Myometrial cell (primary cell): ENCODE results near the gene KCNE1. TPM values are rescaled to one million over a fixed set of nuclear protein-coding genes. Genes with fewer than 3 reads are reported as not detected.

ENCODE experiments used
- total RNA-seq: library from RNA; depleted of rRNA; stranded (reverse); fragments of >200 nt; gene quantifications from 2 replicates; pipeline ENCODE4 v1.2.3, GENCODE V29; 2015

The KCNE1 gene
- total RNA-seq: not detected in 2 replicates

DNA sequence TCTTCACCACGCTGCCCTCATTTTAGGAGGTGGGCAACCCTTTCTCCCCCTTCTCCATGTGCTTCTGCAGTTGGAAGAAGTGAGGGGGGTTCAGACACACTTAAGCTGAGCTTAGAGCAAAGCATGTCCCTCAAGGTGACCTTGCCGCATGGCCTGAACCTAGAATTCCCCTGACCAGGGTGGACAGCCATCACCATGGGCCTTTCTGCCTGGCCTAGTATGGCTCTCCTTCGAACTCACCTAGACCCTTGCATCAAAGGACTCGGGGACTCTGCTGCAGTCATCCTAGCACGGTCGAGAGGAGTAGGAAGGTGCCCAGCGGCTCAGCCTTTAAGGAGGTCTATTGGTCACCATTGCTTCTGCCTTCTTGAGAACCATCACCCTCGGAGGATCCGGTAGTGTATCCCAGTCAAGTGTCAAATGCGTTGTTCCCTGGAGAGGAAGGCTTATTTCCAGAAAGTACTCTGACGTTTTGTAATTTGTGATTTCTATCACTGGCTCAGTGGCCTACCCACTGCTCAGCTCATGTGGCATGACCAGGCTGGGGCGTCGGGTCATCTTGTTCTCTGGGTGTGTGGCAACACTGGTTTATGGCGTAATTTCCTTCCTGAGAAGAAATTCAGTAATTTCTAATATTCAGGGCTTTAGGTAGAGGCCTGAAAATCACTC lies at the start of gene KCNE1:
KCNE1 (minus strand) TSS at position 424 of the 669 bp plus-strand sequence. CDS start 62,576 bp downstream, outside the sequence.

GRCh38 chr21:34423805-34424204 lies 88.2 kb downstream of the KCNE1 start, which contains the start of gene SMIM34:
TSS of gene SMIM34 (minus strand) at chr21:34423951. CDS start at chr21:34423839, 112 bp downstream.

Other genes with a start within 250 kb of the KCNE1 start
- gene KCNE2, start 148.2 kb downstream of the KCNE1 start, total RNA-seq: not detected in 2 replicates
- gene SMIM11, start 136.7 kb downstream of the KCNE1 start, total RNA-seq: 0.89 and 14.1 TPM in 2 replicates
- gene SMIM34, start 88.3 kb downstream of the KCNE1 start, total RNA-seq: not detected in 2 replicates
- 21.6 and 28.0 TPM in 2 replicates for gene RCAN1, start 102.9 kb upstream of the KCNE1 start, total RNA-seq
- gene CLIC6, start 156.8 kb upstream of the KCNE1 start, total RNA-seq: not detected in 2 replicates